ENCODE results near the gene CTBP2.

Gene CTBP2

DNA sequence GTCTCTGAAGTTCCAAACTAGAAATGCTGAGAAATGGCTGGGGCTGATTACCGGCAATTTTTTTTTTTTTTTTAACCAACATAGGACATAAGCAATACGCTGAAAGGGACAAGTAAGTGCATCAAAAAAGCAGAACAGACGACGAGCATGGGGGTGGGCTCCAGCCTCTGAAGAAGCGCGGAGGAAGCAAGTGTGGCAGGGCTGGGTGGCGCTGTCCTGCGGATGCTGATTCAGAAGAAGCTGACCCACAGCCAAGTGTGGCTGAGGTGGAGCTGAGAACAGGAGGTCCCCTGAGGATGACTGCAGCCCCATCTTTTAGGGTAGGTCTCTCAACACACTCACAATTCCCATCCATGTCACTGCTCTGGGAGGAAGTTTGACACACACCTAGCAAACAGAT lies 65.6 kb downstream of the CTBP2 start:
- Histone ChIP-seq H3K4me2 (ENCODE audit: low read depth, low read length) (no peak overlapping the region), H3K9ac (ENCODE audit: low read length) (no peak overlapping the region), H3K4me1 (ENCODE audit: low read length) (no peaks in the 10 kb centered on the region), H3K9me2 (replicated peaks; ENCODE audit: insufficient read depth, low read length) (no peaks in the 10 kb centered on the region), H3F3A (ENCODE audit: insufficient read depth, low read length) (no peaks in the 10 kb centered on the region), H3K36me3 (replicated peaks; ENCODE audit: insufficient read depth, low read length) (no peaks in the 10 kb centered on the region), H3K27ac (ENCODE audit: low read length) (no peak overlapping the region), H3K4me3 (ENCODE audit: low read length) (no peak overlapping the region), H2AFZ (ENCODE audit: low read length) (no peak overlapping the region), H3K79me2 (ENCODE audit: low read length) (no peaks in the 10 kb centered on the region), H3K9me3 (replicated peaks; ENCODE audit: insufficient read depth, low read length) (no peaks in the 10 kb centered on the region), H3K27me3 (replicated peaks; ENCODE audit: insufficient read depth, low read length) (peaks cover 76% of the 10 kb centered on the region), H4K20me1 (ENCODE audit: insufficient read depth, low read length) (no peaks in the 10 kb centered on the region)
- TF ChIP-seq EZH2 (optimal IDR thresholded peaks at IDR 0.05; ENCODE audit: low read depth, low read length) (no peak), EZH2phosphoT487 (IDR thresholded peaks at IDR 0.05; ENCODE audit: low read length) (no peak)
- TF ChIP-seq, protein P1, sequence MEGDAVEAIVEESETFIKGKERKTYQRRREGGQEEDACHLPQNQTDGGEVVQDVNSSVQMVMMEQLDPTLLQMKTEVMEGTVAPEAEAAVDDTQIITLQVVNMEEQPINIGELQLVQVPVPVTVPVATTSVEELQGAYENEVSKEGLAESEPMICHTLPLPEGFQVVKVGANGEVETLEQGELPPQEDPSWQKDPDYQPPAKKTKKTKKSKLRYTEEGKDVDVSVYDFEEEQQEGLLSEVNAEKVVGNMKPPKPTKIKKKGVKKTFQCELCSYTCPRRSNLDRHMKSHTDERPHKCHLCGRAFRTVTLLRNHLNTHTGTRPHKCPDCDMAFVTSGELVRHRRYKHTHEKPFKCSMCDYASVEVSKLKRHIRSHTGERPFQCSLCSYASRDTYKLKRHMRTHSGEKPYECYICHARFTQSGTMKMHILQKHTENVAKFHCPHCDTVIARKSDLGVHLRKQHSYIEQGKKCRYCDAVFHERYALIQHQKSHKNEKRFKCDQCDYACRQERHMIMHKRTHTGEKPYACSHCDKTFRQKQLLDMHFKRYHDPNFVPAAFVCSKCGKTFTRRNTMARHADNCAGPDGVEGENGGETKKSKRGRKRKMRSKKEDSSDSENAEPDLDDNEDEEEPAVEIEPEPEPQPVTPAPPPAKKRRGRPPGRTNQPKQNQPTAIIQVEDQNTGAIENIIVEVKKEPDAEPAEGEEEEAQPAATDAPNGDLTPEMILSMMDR (IDR thresholded peaks at IDR 0.05; ENCODE audit: low read length): no peak
- no peak for DNase-seq

DNA sequence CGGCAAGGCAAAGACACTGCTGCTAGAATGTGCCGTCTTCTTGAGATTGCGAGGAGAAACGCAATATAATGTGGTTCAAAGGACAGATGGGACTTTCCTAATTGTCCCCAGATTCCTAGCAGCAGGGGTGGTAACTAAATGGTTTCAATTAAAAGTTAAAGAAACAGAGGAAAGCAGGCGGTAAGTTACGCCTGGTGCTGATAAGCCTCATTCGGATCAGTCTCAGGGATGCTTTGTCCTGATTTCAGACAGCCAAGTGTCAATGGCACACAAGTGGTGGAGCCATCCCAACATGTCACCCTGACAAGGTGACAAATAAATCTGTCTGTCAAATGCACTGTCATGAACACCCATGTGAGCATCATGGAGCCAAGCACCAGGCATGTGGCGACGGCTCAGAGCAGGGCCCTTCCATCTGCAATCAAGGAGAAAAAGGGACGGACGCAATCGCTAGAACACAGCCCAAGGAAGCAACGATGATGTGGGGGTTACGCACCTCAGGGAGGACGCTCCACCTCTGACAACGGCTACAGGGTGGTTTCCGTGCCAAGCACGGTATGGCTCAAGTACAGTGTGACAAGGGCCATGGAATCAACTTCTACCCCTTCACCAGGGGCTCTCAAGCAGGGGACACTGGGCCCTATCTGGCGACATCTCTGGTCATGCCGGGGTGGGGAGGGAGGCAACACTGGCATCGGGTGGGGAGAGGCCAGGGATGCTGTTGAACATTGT lies 66.2 kb downstream of the CTBP2 start:
- Histone ChIP-seq H3K4me2 (ENCODE audit: low read depth, low read length) (no peak overlapping the region), H3K79me2 (ENCODE audit: low read length) (no peaks in the 10 kb centered on the region), H3K9me3 (replicated peaks; ENCODE audit: insufficient read depth, low read length) (no peaks in the 10 kb centered on the region), H3K27me3 (replicated peaks; ENCODE audit: insufficient read depth, low read length) (peaks cover 77% of the 10 kb centered on the region), H3K4me1 (ENCODE audit: low read length) (no peaks in the 10 kb centered on the region), H3K4me3 (ENCODE audit: low read length) (no peak overlapping the region), H3K27ac (ENCODE audit: low read length) (no peak overlapping the region), H3K9me2 (replicated peaks; ENCODE audit: insufficient read depth, low read length) (no peaks in the 10 kb centered on the region), H3F3A (ENCODE audit: insufficient read depth, low read length) (no peaks in the 10 kb centered on the region), H3K9ac (ENCODE audit: low read length) (no peak overlapping the region), H3K36me3 (replicated peaks; ENCODE audit: insufficient read depth, low read length) (no peaks in the 10 kb centered on the region), H2AFZ (ENCODE audit: low read length) (no peak overlapping the region), H4K20me1 (ENCODE audit: insufficient read depth, low read length) (no peaks in the 10 kb centered on the region)
- no peak for DNase-seq
- TF ChIP-seq EZH2 (optimal IDR thresholded peaks at IDR 0.05; ENCODE audit: low read depth, low read length) (no peak), EZH2phosphoT487 (IDR thresholded peaks at IDR 0.05; ENCODE audit: low read length) (no peak)
- TF ChIP-seq, protein P1 (IDR thresholded peaks at IDR 0.05; ENCODE audit: low read length): no peak

DNA sequence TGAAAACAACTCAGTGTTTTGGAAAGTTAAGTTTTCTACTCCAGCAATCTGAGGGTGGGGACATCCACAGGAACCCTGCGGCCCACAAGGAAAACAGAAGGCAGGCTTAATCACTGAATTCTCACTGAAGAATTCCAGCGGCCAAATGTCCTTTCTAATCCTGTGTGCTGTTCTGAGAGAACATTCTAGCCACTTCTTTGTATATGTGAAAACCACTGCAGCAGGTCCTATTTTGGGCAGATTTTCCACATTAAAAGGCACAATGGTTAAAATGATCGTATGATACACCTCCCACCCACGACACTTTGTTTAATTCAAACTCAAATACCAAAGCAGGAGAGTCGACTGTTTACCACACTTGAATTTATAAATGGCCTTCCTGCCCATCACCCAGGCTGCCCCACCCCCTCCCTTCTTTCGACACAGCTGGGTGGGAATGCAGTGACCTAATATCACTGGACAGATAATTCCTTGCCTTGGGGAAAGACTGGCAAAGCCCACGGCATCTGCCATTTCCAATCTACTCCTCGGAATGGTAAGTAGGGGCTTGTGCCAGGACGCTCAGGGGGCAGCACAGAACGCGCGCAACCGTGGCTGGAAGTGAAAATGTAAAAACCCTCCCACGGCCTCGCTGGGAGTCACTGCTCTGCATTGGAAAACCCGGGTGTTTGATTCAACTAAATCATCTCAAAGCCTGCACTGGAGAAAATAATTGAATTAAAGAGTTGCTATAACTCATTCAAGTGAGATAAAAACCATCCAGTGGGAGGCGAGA lies 67.0 kb downstream of the CTBP2 start:
- TF ChIP-seq EZH2phosphoT487 (IDR thresholded peaks at IDR 0.05; ENCODE audit: low read length) (no peak), EZH2 (optimal IDR thresholded peaks at IDR 0.05; ENCODE audit: low read depth, low read length) (no peak)
- no peaks in the 10 kb centered on the region for H3K4me1 ChIP-seq (ENCODE audit: low read length)
- H3K4me3 ChIP-seq (ENCODE audit: low read length): no peak overlapping the region
- no peak for DNase-seq
- H4K20me1 ChIP-seq (ENCODE audit: insufficient read depth, low read length): no peaks in the 10 kb centered on the region
- no peak overlapping the region for H3K9ac ChIP-seq (ENCODE audit: low read length)
- no peaks in the 10 kb centered on the region for H3F3A ChIP-seq (ENCODE audit: insufficient read depth, low read length)
- H3K79me2 ChIP-seq (ENCODE audit: low read length): no peaks in the 10 kb centered on the region
- H3K9me2 ChIP-seq (replicated peaks; ENCODE audit: insufficient read depth, low read length): no peaks in the 10 kb centered on the region
- no peak overlapping the region for H3K27ac ChIP-seq (ENCODE audit: low read length)
- H2AFZ ChIP-seq (ENCODE audit: low read length): no peak overlapping the region
- H3K9me3 ChIP-seq (replicated peaks; ENCODE audit: insufficient read depth, low read length): no peaks in the 10 kb centered on the region
- H3K4me2 ChIP-seq (ENCODE audit: low read depth, low read length): no peak overlapping the region
- H3K36me3 ChIP-seq (replicated peaks; ENCODE audit: insufficient read depth, low read length): no peaks in the 10 kb centered on the region
- H3K27me3 ChIP-seq (replicated peaks; ENCODE audit: insufficient read depth, low read length): peaks cover 84% of the 10 kb centered on the region

Measured in MM.1S (cell line).